Right atrium auricular region (tissue), 2 donors: ENCODE results near the gene MARK3. TPM values are rescaled to one million over a fixed set of nuclear protein-coding genes. Genes with fewer than 3 reads are reported as not detected.

Experiments
- DNase-seq: peaks from one replicate; pipeline ENCODE4 v3.0.0-alpha.2; 2019; ENCODE audit warnings: low spot score
- H3K27ac ChIP-seq, 2 donors: fragments of 200-600 bp; sonication (generic); 1 replicate in 1 of 2; 2 replicates in 1 of 2; pipeline ENCODE4 v1.5.1; 2016 to 2019
- H3K27me3 ChIP-seq, 2 donors: fragments of 200-600 bp; sonication (generic); one replicate each; pipeline versions ENCODE4 v1.5.1 to v1.6.0; 2017 to 2019
- H3K36me3 ChIP-seq: fragments of 200-600 bp; sonication (generic); one replicate; pipeline ENCODE4 v1.5.1; 2016
- H3K4me1 ChIP-seq, 2 donors: fragments of 200-600 bp; sonication (generic); one replicate each; pipeline versions ENCODE4 v1.5.1 to v1.6.0; 2017 to 2019
- H3K4me3 ChIP-seq, 2 donors: fragments of 200-600 bp; sonication (generic); 1 replicate in 1 of 2; 2 replicates in 1 of 2; pipeline ENCODE4 v1.5.1; 2017 to 2019; ENCODE audit warnings: mild to moderate bottlenecking in 1 of 2, moderate library complexity in 1 of 2
- H3K9me3 ChIP-seq, 2 donors: fragments of 200-600 bp; sonication (generic); one replicate each; pipeline ENCODE4 v1.5.1; 2019
- CTCF ChIP-seq, 2 donors: fragments of 200-600 bp; sonication (generic); IDR thresholded peaks; one replicate each; pipeline ENCODE4 v1.5.1; 2019; ENCODE audit warnings: antibody characterized with exemption in 2 of 2
- total RNA-seq, 2 donors: library from RNA; depleted of rRNA; stranded (reverse); fragments of >200 nt; gene quantifications; one replicate each; pipeline ENCODE4 v1.1.0, GENCODE V29; 2016

The MARK3 gene
- total RNA-seq, 2 donors from 2014 or later = 71.7 to 74.2 TPM

DNA sequence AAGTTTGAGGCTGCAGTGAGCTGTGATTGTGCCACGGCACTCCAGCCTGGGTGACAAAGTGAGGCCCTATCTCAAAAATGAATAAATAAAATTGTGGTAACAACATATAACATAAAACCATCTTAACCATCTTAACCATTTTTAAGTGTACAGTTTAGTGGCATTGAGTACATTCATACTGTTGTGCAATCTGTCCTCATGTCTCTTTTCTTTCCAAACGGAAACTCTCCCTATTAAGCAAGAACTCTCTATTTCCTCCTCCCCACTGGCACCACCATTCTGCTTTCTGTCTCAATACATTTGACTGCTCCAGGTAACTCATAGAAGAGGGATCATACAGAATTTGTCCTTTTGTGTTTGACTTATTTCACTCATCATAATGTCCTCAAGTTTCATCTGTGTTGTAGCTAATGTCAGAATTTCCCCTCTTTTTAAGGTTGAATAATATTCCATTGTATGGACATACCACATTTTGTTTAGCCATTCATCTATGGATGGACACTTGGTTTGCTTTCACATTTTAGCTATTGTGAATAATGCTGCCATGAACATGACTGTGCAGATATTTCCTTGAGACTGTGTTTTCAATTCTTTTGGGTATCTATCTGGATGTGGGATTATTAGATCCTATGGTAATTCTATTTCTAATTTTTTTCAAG lies 4.4 kb upstream of the MARK3 start:
- no peak for DNase-seq
- no peaks in the 10 kb centered on the region for H3K36me3 ChIP-seq
- no peak overlapping the region for H3K27ac ChIP-seq
- peaks cover 0 to 6% of the 10 kb centered on the region in 2 donors for H3K4me1 ChIP-seq
- H3K9me3 ChIP-seq = no peaks in the 10 kb centered on the region
- no peak overlapping the region for H3K4me3 ChIP-seq
- H3K27me3 ChIP-seq = no peaks in the 10 kb centered on the region
- no peak for TF ChIP-seq CTCF (IDR thresholded peaks at IDR 0.05)

DNA sequence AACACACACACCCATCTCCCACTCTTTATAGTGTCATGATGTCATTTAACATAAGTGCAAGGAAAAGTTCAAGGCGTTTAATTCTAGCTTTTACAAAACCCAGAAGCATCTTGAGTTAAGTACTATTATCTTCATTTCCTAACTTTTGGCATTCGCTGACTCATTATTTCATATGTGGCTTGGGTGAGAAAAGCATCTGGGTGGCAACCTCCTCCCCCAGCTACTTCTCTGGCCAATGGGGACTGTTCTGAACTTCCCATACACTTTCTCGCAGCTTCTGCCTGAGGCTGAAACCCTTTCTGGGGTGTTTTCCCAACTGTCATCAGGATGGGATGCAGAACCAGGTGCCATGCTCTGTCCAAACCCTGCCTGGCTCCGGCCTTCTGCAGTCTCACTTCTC lies 2.8 kb upstream of the MARK3 start:
- H3K27me3 ChIP-seq = no peaks in the 10 kb centered on the region
- no peak overlapping the region for H3K4me3 ChIP-seq
- TF ChIP-seq CTCF (IDR thresholded peaks at IDR 0.05) = no peak
- peaks cover 0 to 15% of the 10 kb centered on the region in 2 donors for H3K4me1 ChIP-seq
- H3K9me3 ChIP-seq = no peaks in the 10 kb centered on the region
- H3K27ac ChIP-seq = no peak overlapping the region
- no peak for DNase-seq
- no peaks in the 10 kb centered on the region for H3K36me3 ChIP-seq

DNA sequence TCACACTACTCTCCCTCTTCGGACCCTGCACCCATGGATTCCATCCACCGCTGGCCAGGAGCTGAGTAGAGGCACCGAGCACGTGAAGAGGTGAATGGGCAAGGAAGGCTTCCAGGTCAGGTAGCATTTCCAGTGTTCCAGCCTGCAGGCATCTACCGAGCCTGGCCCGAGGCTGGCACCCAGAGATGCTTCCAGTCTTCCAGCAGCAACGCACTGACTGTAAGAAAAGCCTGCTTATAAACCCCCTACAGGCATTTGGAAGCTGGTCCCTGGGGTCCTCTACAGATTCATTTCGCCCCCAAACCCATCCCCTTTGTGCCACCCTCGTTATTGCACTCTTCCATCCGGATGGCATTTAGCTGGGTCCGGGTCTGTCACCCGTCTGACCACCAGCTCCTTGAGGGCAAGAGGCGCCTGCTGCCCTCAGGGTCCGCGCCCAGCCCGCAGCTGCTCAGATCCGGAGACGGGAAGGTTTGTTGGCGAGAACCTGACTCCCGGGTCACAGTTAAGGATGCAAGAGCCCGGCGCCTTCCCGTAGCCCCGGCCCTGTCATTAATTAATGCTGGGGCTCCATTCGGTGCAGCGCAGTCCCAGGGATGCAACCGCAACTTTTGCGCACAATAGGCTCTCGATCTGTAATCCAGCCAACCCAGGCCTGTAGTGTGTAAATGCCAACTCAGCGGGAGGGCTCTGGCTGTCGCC lies 614 bp upstream of the MARK3 start:
- no peaks in the 10 kb centered on the region for H3K9me3 ChIP-seq
- H3K4me1 ChIP-seq = peaks cover 0 to 31% of the 10 kb centered on the region in 2 donors
- no peaks in the 10 kb centered on the region for H3K36me3 ChIP-seq
- H3K4me3 ChIP-seq = peak overlapping the region; percentile 92 to 93
- peak overlapping the region; percentile 99 for H3K27ac ChIP-seq
- no peak for DNase-seq
- TF ChIP-seq CTCF (IDR thresholded peaks at IDR 0.05) = no peak
- H3K27me3 ChIP-seq = no peaks in the 10 kb centered on the region

DNA sequence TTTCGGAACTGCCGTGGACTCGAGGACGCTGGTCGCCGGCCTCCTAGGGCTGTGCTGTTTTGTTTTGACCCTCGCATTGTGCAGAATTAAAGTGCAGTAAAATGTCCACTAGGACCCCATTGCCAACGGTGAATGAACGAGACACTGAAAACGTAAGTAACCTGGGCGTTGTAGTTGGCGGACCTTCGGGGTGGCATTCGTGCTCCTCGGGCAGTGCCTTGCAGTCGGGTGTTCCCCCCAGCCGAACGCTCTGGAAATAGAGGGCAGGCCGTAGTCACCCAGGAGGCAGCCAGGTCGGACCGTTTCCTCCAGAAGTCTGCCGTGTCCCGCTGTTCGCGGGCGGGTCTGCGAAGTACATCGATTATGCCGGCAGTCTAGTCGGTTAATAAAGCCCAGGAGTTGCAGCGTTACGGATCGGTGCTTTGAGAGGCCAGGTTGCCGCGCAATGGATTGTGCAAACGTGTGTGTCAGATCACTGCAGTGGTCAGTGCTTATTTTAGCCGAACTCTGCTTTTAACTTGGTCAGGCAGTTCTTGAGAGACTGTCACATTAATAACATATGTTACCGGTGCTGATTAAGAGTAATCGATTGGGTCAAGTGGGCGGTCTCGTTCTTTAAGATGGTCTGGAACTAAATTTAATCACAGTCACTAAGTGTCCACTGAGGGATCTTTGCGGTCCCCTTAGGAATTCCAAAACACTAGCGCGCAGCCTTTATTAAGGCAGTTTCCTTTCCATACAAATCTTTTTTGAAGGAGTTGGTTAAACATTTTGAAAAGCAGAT lies 906 bp downstream of the MARK3 start:
- H3K9me3 ChIP-seq = no peaks in the 10 kb centered on the region
- peak overlapping the region; percentile 99 for H3K27ac ChIP-seq
- H3K4me1 ChIP-seq = peaks cover 0 to 43% of the 10 kb centered on the region in 2 donors
- no peak for DNase-seq
- no peak for TF ChIP-seq CTCF (IDR thresholded peaks at IDR 0.05)
- H3K4me3 ChIP-seq = peak overlapping the region; percentile 92 to 93
- H3K27me3 ChIP-seq = no peaks in the 10 kb centered on the region
- H3K36me3 ChIP-seq = no peaks in the 10 kb centered on the region

- H3K27me3 ChIP-seq = no peaks in the 10 kb centered on the region
- no peaks in the 10 kb centered on the region for H3K9me3 ChIP-seq
- H3K4me3 ChIP-seq = peak overlapping the region; percentile 92 to 93
- H3K4me1 ChIP-seq = peaks cover 0 to 49% of the 10 kb centered on the region in 2 donors
- no peak for DNase-seq
- TF ChIP-seq CTCF (IDR thresholded peaks at IDR 0.05) = no peak
- H3K27ac ChIP-seq = peak overlapping the region; percentile 99
- H3K36me3 ChIP-seq = no peaks in the 10 kb centered on the region
These were observed 1.6 kb downstream of the MARK3 start for GRCh38 chr14:103386713-103387329.
